ENCODE data around the gene TTC24. TPM values are rescaled to one million over a fixed set of nuclear protein-coding genes. Genes with fewer than 3 reads are reported as not detected.

The TTC24 gene
- polyA plus RNA-seq, 1 of the 3 experiments (the other 2 are of a cell fraction): not detected

GRCh38 chr1:156559797-156560385 lies 19.6 kb upstream of the TTC24 start:
- Histone ChIP-seq H3K79me2 (ENCODE audit: insufficient read depth) (no peaks in the 10 kb centered on the region), H3K9me2 (no peaks in the 10 kb centered on the region), H3K36me3 (replicated peaks in 1 of 2; ENCODE audit: control insufficient read depth in 1 of 2, insufficient read depth in 2 of 2, low read length in 1 of 2) (peaks cover 6 to 45% of the 10 kb centered on the region in 2 experiments), H3K27me3 (ENCODE audit: insufficient read depth) (no peaks in the 10 kb centered on the region), H3K4me3 (ENCODE audit: low read depth in 2 of 2, low read length in 1 of 2) (no peak overlapping the region), H4K20me1 (ENCODE audit: insufficient read depth) (no peaks in the 10 kb centered on the region), H3K4me1 (ENCODE audit: control insufficient read depth in 1 of 2, insufficient read depth in 2 of 2, low read depth in 1 of 2, low read length in 1 of 2) (peaks cover 0 to 3% of the 10 kb centered on the region in 2 experiments; a peak in 1 of 4 replicates), H3K9ac (no peak overlapping the region), H3K27ac (ENCODE audit: low read depth in 2 of 2, low read length in 1 of 2) (no peak overlapping the region), H2AFZ (ENCODE audit: low read depth) (no peak overlapping the region), H3F3A (replicated peaks; ENCODE audit: insufficient read depth) (no peaks in the 10 kb centered on the region), H3K9me3 (no peaks in the 10 kb centered on the region), H3K4me2 (no peak overlapping the region)
- ChIA-PET POLR2A (interaction anchor here (1.4 kb wide), 1 partner anchor 59 kb away, joined by 4 read pairs; the partner anchor contains the start of gene MEF2D), CTCF (interaction anchor here (1.8 kb wide), 1 partner anchor 79 kb away, joined by 4 read pairs; no protein-coding TSS in a partner anchor)
- WGBS (ENCODE audit: low lambda C conversion rate): 55% methylated on average over 5 of the region's 5 CpGs
- TF ChIP-seq GATA2 (CRISPR knock-in tag; IDR thresholded peaks at IDR 0.05): 0 out of 2 replicates have a peak, but pooled peaks have one; percentile 25
- TF ChIP-seq NRF1 (IDR thresholded peaks at IDR 0.05; ENCODE audit: low read depth, low read length): no peak
- no peak for DNase-seq

GRCh38 chr1:156560585-156561163 lies 18.8 kb upstream of the TTC24 start:
- H3K4me2 ChIP-seq: no peak overlapping the region
- H3K4me1 ChIP-seq (ENCODE audit: control insufficient read depth in 1 of 2, insufficient read depth in 2 of 2, low read depth in 1 of 2, low read length in 1 of 2): peaks cover 0 to 3% of the 10 kb centered on the region in 2 experiments; a peak in 1 of 4 replicates
- H3K9me2 ChIP-seq: no peaks in the 10 kb centered on the region
- no peaks in the 10 kb centered on the region for H3F3A ChIP-seq (replicated peaks; ENCODE audit: insufficient read depth)
- H4K20me1 ChIP-seq (ENCODE audit: insufficient read depth): no peaks in the 10 kb centered on the region
- no peaks in the 10 kb centered on the region for H3K79me2 ChIP-seq (ENCODE audit: insufficient read depth)
- peak; percentile 53 for DNase-seq
- no peak overlapping the region for H3K9ac ChIP-seq
- POLR2A ChIA-PET: no interaction called here
- H3K9me3 ChIP-seq: no peaks in the 10 kb centered on the region
- peaks cover 6 to 49% of the 10 kb centered on the region in 2 experiments for H3K36me3 ChIP-seq (replicated peaks in 1 of 2; ENCODE audit: control insufficient read depth in 1 of 2, insufficient read depth in 2 of 2, low read length in 1 of 2)
- H3K27me3 ChIP-seq (ENCODE audit: insufficient read depth): no peaks in the 10 kb centered on the region
- no peak overlapping the region for H3K4me3 ChIP-seq (ENCODE audit: low read depth in 2 of 2, low read length in 1 of 2)
- TF ChIP-seq FOXM1 (IDR thresholded peaks at IDR 0.05; ENCODE audit: low read depth) (no peak), EZH2phosphoT487 (IDR thresholded peaks at IDR 0.05; ENCODE audit: borderline replicate concordance, low read depth) (no peak), PBX3 (IDR thresholded peaks at IDR 0.05) (no peak), RCOR1 (IDR thresholded peaks at IDR 0.05; ENCODE audit: low read length) (peak; percentile 73), RXRA (IDR thresholded peaks at IDR 0.05; ENCODE audit: borderline replicate concordance, low read depth) (no peak)
- H3K27ac ChIP-seq (ENCODE audit: low read depth in 2 of 2, low read length in 1 of 2): no peak overlapping the region
- CTCF ChIA-PET: interaction anchor here (1.2 kb wide), 1 partner anchor 175 kb away, joined by 6 read pairs; no protein-coding TSS in a partner anchor
- no peak overlapping the region for H2AFZ ChIP-seq (ENCODE audit: low read depth)
- 71% methylated on average over 5 of the region's 5 CpGs for WGBS (ENCODE audit: low lambda C conversion rate)

GRCh38 chr1:156565519-156565918 lies 14.0 kb upstream of the TTC24 start:
- H3K79me2 ChIP-seq (ENCODE audit: insufficient read depth): peaks cover 17% of the 10 kb centered on the region
- no peak overlapping the region for H3K27ac ChIP-seq (ENCODE audit: low read depth in 2 of 2, low read length in 1 of 2)
- H3K9ac ChIP-seq: no peak overlapping the region
- H3K36me3 ChIP-seq (replicated peaks in 1 of 2; ENCODE audit: control insufficient read depth in 1 of 2, insufficient read depth in 2 of 2, low read length in 1 of 2): peaks cover 14 to 45% of the 10 kb centered on the region in 2 experiments
- ChIA-PET POLR2A (no interaction called here), CTCF (interaction anchor here (0.9 to 1.1 kb wide), 2 partner anchors 16 to 85 kb away, joined by 4 to 5 read pairs; no protein-coding TSS in a partner anchor)
- no peaks in the 10 kb centered on the region for H3K9me3 ChIP-seq
- H3K4me1 ChIP-seq (ENCODE audit: control insufficient read depth in 1 of 2, insufficient read depth in 2 of 2, low read depth in 1 of 2, low read length in 1 of 2): peaks cover 2 to 3% of the 10 kb centered on the region in 2 experiments; a peak in 2 of 4 replicates
- H3K9me2 ChIP-seq: no peaks in the 10 kb centered on the region
- no peaks in the 10 kb centered on the region for H3K27me3 ChIP-seq (ENCODE audit: insufficient read depth)
- H2AFZ ChIP-seq (ENCODE audit: low read depth): no peak overlapping the region
- no peak overlapping the region for H3K4me3 ChIP-seq (ENCODE audit: low read depth in 2 of 2, low read length in 1 of 2)
- H3F3A ChIP-seq (replicated peaks; ENCODE audit: insufficient read depth): peaks cover 5% of the 10 kb centered on the region
- no peak for DNase-seq
- peaks cover 4% of the 10 kb centered on the region; the same call in 1 of the 2 replicates for H4K20me1 ChIP-seq (ENCODE audit: insufficient read depth)
- WGBS (ENCODE audit: low lambda C conversion rate): 100% methylated on average over 2 of the region's 2 CpGs
- H3K4me2 ChIP-seq: no peak overlapping the region
- no peak for TF ChIP-seq ZBTB33 (IDR thresholded peaks at IDR 0.05; ENCODE audit: borderline replicate concordance, low read depth)
- TF ChIP-seq TAF1 (IDR thresholded peaks at IDR 0.05; ENCODE audit: borderline replicate concordance, low read depth, low read length): no peak
- no peak for TF ChIP-seq POLR2AphosphoS5 (IDR thresholded peaks at IDR 0.05; ENCODE audit: low read depth, low read length)
- TF ChIP-seq FOXM1 (IDR thresholded peaks at IDR 0.05; ENCODE audit: low read depth): no peak
- no peak for TF ChIP-seq CTCF (IDR thresholded peaks at IDR 0.05)
- TF ChIP-seq JUND (IDR thresholded peaks at IDR 0.05): no peak

All from SK-N-SH (cell line).